Kidney (tissue), 14 donors: ENCODE measurements around the gene RAD23A. TPM values are rescaled to one million over a fixed set of nuclear protein-coding genes. Genes with fewer than 3 reads are reported as not detected.

Experiments
- DNase-seq, 5 donors: peaks; one replicate each; pipeline ENCODE4 v3.0.0-alpha.2; 2013 to 2020
- FAIRE-seq: peaks from 2 replicates; lab custom pipeline; 2012; peaks lifted over from hg19 to GRCh38; lab: Jason Lieb, UNC
- H3K27ac ChIP-seq, 2 donors: one replicate each; pipeline ENCODE4 v1.7.0; 2013; ENCODE audit warnings: low read depth in 2 of 2, low read length in 2 of 2, inconsistent platforms in 1 of 2
- H3K27me3 ChIP-seq: one replicate; pipeline ENCODE4 v1.7.1; 2013; ENCODE audit warnings: low read length, inconsistent platforms; ENCODE audit not compliant: control insufficient read depth, insufficient read depth
- H3K36me3 ChIP-seq, 3 donors: one replicate each; pipeline versions ENCODE4 v1.7.0 to v1.7.1; 2013; ENCODE audit warnings: low read length in 3 of 3, control low read depth in 1 of 3, inconsistent platforms in 1 of 3; ENCODE audit not compliant: insufficient read depth in 3 of 3, control insufficient read depth in 2 of 3
- H3K4me1 ChIP-seq, 3 donors: one replicate each; pipeline versions ENCODE4 v1.7.0 to v1.7.1; 2013; ENCODE audit warnings: low read length in 3 of 3, inconsistent platforms in 1 of 3, low read depth in 1 of 3; ENCODE audit not compliant: control insufficient read depth in 2 of 3, insufficient read depth in 2 of 3
- H3K4me3 ChIP-seq, 3 donors: one replicate each; pipeline versions ENCODE4 v1.7.0 to v1.8.1; 2013; ENCODE audit warnings: low read length in 3 of 3, control low read depth in 1 of 3, inconsistent platforms in 1 of 3
- H3K9ac ChIP-seq, 3 donors: one replicate each; pipeline versions ENCODE4 v1.7.0 to v1.7.1; 2013; ENCODE audit warnings: low read length in 3 of 3, control low read depth in 1 of 3, inconsistent platforms in 1 of 3
- H3K9me3 ChIP-seq, 3 donors: one replicate each; pipeline versions ENCODE4 v1.7.0 to v1.7.1; 2013; ENCODE audit warnings: low read length in 3 of 3, control low read depth in 1 of 3, inconsistent platforms in 1 of 3; ENCODE audit not compliant: control insufficient read depth in 2 of 3, insufficient read depth in 1 of 3
- intact Hi-C: fragments of 100-400 bp; cut with DNase I; formaldehyde crosslinking; loops from one replicate; pipeline ENCODE4 v1.11.1; 2022
- polyA plus RNA-seq: library from polyadenylated mRNA; stranded (reverse); fragments of 350-450 nt; fragmentation: Illumina TruSeq; extraction: RNeasy Lipid Tissue Mini Kit (QIAGEN cat#74804); gene quantifications from one replicate; pipeline ENCODE4 v1.2.3, GENCODE V29; 2014; ENCODE audit warnings: low read depth, low replicate concordance; ENCODE audit not compliant: insufficient read depth
- total RNA-seq: library from RNA; stranded (reverse); fragmentation: NEBNext Ultra II Directional; extraction: Animal tissue kit (Norgen Biotek cat#: 25700); gene quantifications from one replicate; pipeline ENCODE4 v1.2.1, GENCODE V29; 2021
- TF ChIP-seq, protein P1 (sequence below): IDR thresholded peaks from 3 replicates; pipeline ENCODE4 v1.5.1; 2012; ENCODE audit warnings: mild to moderate bottlenecking, moderate library complexity, borderline replicate concordance; ENCODE audit not compliant: insufficient read depth; ENCODE audit errors: extremely low read depth
- donor health status: control.
- donor health status: control.
- donor health status: control.
- donor health status: control.
- donor health status: control.
- donor health status: DM: yes; HTN: yes; CAD: no.
- donor health status: Normal renal cell carcinoma (clear cell type).

The RAD23A gene
- total and polyA plus RNA-seq, 2 donors from 2014 or later = 79.2 to 105 TPM

DNA sequence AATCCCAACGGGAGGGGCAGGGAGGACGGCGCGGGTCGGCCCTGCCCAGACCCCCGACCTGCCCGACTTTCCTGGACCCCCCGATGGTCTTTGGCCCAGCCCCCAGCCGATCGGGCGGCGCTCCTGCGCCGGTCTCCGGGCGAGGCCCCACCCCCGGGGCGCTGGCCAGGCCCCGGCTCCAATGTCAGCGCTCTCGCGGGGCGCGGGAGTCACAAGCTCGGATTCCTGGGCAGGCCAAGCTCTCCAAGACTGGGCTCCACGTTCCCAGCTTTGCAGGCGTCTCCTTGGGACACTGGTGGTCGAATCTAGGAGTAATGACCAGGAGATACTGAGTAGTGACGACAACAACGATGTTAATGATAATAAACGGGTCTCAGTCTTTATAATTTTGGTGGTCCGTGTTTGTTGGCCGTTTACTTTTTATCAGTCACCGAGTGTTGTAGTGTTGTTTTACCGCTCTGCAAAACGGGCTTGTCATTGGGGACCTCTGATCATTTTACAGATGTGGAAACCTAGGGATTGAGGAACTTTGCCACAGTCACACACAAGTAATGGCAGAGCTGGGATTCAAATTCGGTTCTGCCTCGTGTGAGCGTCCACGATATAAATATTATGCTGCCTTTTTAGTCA, 545 bp downstream of the RAD23A start:
- peak overlapping the region; percentile 81 to 89 for H3K27ac ChIP-seq
- peaks cover 0 to 24% (median 15%) of the 10 kb centered on the region in 3 donors for H3K4me1 ChIP-seq
- TF ChIP-seq, protein P1, sequence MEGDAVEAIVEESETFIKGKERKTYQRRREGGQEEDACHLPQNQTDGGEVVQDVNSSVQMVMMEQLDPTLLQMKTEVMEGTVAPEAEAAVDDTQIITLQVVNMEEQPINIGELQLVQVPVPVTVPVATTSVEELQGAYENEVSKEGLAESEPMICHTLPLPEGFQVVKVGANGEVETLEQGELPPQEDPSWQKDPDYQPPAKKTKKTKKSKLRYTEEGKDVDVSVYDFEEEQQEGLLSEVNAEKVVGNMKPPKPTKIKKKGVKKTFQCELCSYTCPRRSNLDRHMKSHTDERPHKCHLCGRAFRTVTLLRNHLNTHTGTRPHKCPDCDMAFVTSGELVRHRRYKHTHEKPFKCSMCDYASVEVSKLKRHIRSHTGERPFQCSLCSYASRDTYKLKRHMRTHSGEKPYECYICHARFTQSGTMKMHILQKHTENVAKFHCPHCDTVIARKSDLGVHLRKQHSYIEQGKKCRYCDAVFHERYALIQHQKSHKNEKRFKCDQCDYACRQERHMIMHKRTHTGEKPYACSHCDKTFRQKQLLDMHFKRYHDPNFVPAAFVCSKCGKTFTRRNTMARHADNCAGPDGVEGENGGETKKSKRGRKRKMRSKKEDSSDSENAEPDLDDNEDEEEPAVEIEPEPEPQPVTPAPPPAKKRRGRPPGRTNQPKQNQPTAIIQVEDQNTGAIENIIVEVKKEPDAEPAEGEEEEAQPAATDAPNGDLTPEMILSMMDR = no peak
- no peaks in the 10 kb centered on the region for H3K27me3 ChIP-seq
- peaks cover 11 to 41% (median 29%) of the 10 kb centered on the region in 3 donors for H3K36me3 ChIP-seq
- FAIRE-seq (no peak), DNase-seq (peak; percentile 78 to 91 (median 88))
- intact Hi-C loops = no loop called here
- peak overlapping the region; percentile 89 to 99 (median 94) for H3K4me3 ChIP-seq
- peak overlapping the region; percentile 82 to 96 (median 83) for H3K9ac ChIP-seq
- no peaks in the 10 kb centered on the region for H3K9me3 ChIP-seq

DNA sequence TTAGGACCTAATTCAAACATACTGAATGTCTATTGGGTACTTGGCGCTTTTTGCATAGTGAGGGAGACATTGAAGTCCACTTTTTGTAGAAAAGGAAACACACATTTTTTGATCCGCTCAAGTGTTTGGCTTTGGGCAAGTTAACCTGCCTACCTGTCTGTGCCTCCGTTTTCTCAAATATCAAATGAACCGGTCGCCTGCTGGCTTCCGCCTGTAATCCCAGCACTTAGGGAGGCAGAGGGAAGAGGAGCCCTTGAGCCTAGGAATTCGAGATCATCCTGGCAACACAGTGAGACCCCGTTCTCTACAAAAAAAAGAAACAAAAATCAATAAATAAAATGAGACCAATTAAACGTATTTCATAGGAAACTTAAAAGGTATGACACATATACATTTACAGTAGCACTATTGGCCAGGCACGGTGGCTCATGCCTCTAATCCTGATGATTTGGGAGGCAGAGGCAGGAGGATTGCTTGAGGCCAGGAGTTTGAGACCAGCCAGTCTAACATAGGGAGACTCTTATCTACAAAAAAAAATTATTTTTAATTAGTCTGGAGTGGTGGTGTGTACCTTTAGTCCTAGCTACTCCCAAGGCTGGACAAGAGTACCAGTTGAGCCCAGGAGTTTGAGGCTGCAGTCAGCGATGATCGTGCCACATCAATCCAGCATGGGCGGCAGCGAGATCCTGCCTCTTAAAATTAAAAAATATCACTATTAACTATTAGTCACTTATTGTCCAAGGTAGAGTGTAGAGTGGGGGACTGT, 1.3 kb downstream of the RAD23A start:
- Histone ChIP-seq H3K27ac (peak overlapping the region; percentile 30 to 89), H3K9me3 (no peaks in the 10 kb centered on the region), H3K9ac (peak overlapping the region; percentile 82 to 96 (median 83)), H3K36me3 (peaks cover 11 to 36% (median 32%) of the 10 kb centered on the region in 3 donors), H3K27me3 (no peaks in the 10 kb centered on the region), H3K4me1 (peaks cover 0 to 21% (median 15%) of the 10 kb centered on the region in 3 donors), H3K4me3 (peak overlapping the region; percentile 89 to 99 (median 94))
- FAIRE-seq (no peak), DNase-seq (no peak)
- intact Hi-C loops = no loop called here
- TF ChIP-seq, protein P1 = no peak

DNA sequence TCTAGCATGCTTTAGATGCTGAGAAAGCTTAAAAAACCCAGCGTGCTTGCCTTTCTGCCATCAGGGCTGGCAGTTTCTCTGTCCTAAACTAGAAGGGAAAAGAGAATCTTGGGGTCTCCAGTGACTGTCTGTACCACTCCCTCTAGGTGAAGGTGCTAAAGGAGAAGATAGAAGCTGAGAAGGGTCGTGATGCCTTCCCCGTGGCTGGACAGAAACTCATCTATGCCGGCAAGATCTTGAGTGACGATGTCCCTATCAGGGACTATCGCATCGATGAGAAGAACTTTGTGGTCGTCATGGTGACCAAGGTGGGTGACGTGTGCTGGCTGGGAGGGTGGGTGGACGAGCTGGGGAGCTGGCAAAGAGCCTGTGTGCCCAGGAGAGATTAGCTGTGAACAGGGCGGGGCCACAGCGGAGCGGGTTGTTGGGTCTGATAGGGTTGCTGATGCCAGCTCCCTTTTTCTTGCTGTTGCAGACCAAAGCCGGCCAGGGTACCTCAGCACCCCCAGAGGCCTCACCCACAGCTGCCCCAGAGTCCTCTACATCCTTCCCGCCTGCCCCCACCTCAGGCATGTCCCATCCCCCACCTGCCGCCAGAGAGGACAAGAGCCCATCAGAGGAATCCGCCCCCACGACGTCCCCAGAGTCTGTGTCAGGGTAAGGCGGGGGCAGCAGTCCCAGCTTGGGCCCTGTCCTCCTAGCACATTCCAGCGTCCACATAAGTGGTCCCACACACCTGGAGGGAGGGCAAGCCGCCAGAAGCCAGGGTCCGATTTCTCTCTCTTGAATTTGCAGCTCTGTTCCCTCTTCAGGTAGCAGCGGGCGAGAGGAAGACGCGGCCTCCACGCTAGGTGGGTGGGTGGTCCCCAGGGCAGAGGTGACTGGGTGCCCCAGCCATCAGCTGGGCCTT, 2.3 kb downstream of the RAD23A start:
- no peak overlapping the region for H3K27ac ChIP-seq
- DNase-seq = peak in 2 of 5 donors; percentile 61 to 77
- FAIRE-seq = no peak
- no peaks in the 10 kb centered on the region for H3K9me3 ChIP-seq
- H3K27me3 ChIP-seq = no peaks in the 10 kb centered on the region
- H3K9ac ChIP-seq = no peak overlapping the region
- no peak overlapping the region for H3K4me3 ChIP-seq
- H3K36me3 ChIP-seq = peaks cover 11 to 34% (median 31%) of the 10 kb centered on the region in 3 donors
- H3K4me1 ChIP-seq = peaks cover 0 to 21% (median 12%) of the 10 kb centered on the region in 3 donors
- intact Hi-C loops = no loop called here
- TF ChIP-seq, protein P1 = no peak
